Upper lobe of right lung (tissue), 1 donor: ENCODE measurements around the gene RAB3A. TPM values are rescaled to one million over a fixed set of nuclear protein-coding genes. Genes with fewer than 3 reads are reported as not detected.

ENCODE experiments used
- ATAC-seq: fragments of 200-7000 bp; cut with Tn5 transposase; one replicate; pipeline ENCODE4 v1.9.1; 2020; ENCODE audit warnings: mild to moderate bottlenecking, moderate library complexity
- DNase-seq: peaks from one replicate; pipeline ENCODE4 v3.0.0-alpha.2; 2020
- H3K27ac ChIP-seq: fragments of 200-600 bp; one replicate; pipeline ENCODE4 v1.8.0; 2022
- H3K27me3 ChIP-seq: fragments of 200-600 bp; one replicate; pipeline ENCODE4 v1.8.0; 2022; ENCODE audit warnings: mild to moderate bottlenecking
- H3K36me3 ChIP-seq: fragments of 200-600 bp; one replicate; pipeline ENCODE4 v1.8.0; 2022
- H3K4me1 ChIP-seq: fragments of 200-600 bp; one replicate; pipeline ENCODE4 v1.8.0; 2022
- H3K4me3 ChIP-seq: fragments of 200-600 bp; one replicate; pipeline ENCODE4 v1.8.0; 2022; ENCODE audit warnings: mild to moderate bottlenecking
- H3K9me3 ChIP-seq: fragments of 200-600 bp; one replicate; pipeline ENCODE4 v1.8.0; 2022
- intact Hi-C: fragments of 100-400 bp; cut with DNase I; formaldehyde crosslinking; loops from one replicate; pipeline ENCODE4 v1.11.0; 2022
- long read RNA-seq: library from polyadenylated mRNA; unstranded; transcript quantifications from one replicate; pipeline ENCODE4 v2.0.0, GENCODE V29; 2021
- total RNA-seq: library from RNA; stranded (reverse); fragmentation: NEBNext Ultra II Directional; extraction: Animal tissue kit (Norgen Biotek cat#: 25700); gene quantifications from one replicate; pipeline ENCODE4 v1.2.1, GENCODE V29; 2021
- TF ChIP-seq, protein P1 (sequence below): fragments of 200-600 bp; IDR thresholded peaks from one replicate; pipeline ENCODE4 v1.8.0; 2022; ENCODE audit warnings: antibody characterized with exemption
- donor health status: DM: no; HTN: yes; CAD: no; lungs with severe emphysema.

RAB3A gene, protein sequence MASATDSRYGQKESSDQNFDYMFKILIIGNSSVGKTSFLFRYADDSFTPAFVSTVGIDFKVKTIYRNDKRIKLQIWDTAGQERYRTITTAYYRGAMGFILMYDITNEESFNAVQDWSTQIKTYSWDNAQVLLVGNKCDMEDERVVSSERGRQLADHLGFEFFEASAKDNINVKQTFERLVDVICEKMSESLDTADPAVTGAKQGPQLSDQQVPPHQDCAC
- total RNA-seq, result 1.9 TPM
- long read RNA-seq, partial matches to known transcripts, result 0 of 1 reads
- long read RNA-seq, other reads (novel, unspliced or antisense), result 0 of 1 reads

DNA sequence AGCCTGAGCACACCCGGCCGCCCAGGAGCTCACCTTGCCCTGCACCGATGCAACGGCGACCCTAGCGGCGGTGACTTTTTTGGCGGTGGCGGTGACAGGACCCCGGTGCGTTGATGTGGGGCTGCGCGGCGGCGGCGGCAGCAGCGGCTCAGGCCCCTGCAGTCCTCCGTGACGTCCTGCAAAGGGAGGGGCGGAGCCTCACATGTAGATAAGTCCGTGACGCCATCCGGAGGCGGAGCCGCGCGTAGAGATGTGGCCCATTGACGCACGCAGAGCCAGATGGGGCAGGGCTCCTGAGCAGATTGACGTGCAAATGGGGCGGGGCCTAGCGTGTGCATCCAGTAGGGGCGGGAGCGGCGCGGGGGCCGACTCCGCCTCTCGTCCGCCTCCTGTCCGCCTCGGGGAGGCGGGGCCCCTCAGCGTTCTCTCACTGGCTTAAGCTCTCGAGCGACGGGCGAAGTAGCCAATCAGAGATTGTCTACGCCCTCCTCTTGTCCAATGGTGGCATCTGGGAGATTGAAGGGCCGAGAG, at the start of gene RAB3A:
Gene RAB3A, minus strand, starts transcription at position 180 of the 531 bp plus-strand sequence. CDS start 1,302 bp downstream, outside the sequence.
- intact Hi-C loops, result loop anchor here (10.0 kb wide), 1 partner anchor 51 kb away; a partner anchor contains a TSS
- H3K27ac ChIP-seq, result peak within 1 kb of the TSS; percentile 95
- no peaks in the 10 kb centered on the region for H3K36me3 ChIP-seq
- H3K4me3 ChIP-seq, result peak within 1 kb of the TSS; percentile 71
- H3K9me3 ChIP-seq, result no peaks in the 10 kb centered on the region
- H3K27me3 ChIP-seq, result no peaks in the 10 kb centered on the region
- ATAC-seq, result peak; percentile 97
- TF ChIP-seq, protein P1, sequence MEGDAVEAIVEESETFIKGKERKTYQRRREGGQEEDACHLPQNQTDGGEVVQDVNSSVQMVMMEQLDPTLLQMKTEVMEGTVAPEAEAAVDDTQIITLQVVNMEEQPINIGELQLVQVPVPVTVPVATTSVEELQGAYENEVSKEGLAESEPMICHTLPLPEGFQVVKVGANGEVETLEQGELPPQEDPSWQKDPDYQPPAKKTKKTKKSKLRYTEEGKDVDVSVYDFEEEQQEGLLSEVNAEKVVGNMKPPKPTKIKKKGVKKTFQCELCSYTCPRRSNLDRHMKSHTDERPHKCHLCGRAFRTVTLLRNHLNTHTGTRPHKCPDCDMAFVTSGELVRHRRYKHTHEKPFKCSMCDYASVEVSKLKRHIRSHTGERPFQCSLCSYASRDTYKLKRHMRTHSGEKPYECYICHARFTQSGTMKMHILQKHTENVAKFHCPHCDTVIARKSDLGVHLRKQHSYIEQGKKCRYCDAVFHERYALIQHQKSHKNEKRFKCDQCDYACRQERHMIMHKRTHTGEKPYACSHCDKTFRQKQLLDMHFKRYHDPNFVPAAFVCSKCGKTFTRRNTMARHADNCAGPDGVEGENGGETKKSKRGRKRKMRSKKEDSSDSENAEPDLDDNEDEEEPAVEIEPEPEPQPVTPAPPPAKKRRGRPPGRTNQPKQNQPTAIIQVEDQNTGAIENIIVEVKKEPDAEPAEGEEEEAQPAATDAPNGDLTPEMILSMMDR, result no peak
- H3K4me1 ChIP-seq, result peaks cover 21% of the 10 kb centered on the region
- DNase-seq, result peak; percentile 100

DNA sequence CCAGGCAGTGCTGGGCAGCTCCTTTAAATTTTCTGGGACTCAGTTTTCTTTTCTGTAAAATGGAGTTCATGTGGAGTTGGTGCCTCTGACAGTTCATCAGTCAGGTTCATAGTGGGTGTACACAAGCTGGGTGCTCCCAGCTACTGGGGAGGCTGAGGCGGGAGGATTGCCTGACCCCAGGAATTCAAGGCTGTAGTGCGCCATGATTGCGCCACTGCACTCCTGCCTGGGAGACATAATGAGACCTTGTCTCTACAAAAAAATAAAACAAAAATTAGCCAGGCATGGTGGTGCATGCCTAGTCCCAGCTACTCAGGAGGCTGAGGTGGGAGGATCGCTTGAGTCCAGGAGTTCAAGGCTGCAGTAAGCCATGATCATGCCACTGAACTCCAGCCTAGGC, 49.3 kb upstream of the RAB3A start:
- H3K36me3 ChIP-seq, result no peaks in the 10 kb centered on the region
- H3K9me3 ChIP-seq, result no peaks in the 10 kb centered on the region
- DNase-seq, result no peak
- H3K4me1 ChIP-seq, result no peaks in the 10 kb centered on the region
- intact Hi-C loops, result loop anchor here (10.0 kb wide), 1 partner anchor 48 kb away; the partner anchor contains the start of gene RAB3A
- no peaks in the 10 kb centered on the region for H3K27me3 ChIP-seq
- no peak overlapping the region for H3K4me3 ChIP-seq
- ATAC-seq, result no peak
- H3K27ac ChIP-seq, result no peak overlapping the region
- TF ChIP-seq, protein P1, result no peak

DNA sequence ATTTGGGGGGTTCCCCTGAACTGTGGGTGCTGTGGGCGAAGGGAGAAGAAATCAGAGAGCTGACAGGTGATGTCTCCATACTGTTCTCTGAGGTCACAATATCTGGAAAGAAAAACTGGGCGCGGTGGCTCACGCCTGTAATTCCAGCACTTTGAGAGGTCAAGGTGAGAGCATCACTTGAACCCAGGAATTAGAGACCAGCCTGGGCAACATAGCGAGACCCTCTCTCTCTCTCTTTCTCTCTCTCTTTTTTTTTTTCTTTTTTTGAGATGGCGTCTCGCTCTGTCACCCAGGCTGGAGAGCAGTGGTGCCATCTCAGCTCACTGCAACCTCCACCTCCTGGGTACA, 48.5 kb upstream of the RAB3A start:
- H3K9me3 ChIP-seq, result no peaks in the 10 kb centered on the region
- no peak for DNase-seq
- no peaks in the 10 kb centered on the region for H3K4me1 ChIP-seq
- H3K27ac ChIP-seq, result no peak overlapping the region
- H3K27me3 ChIP-seq, result no peaks in the 10 kb centered on the region
- no peak for ATAC-seq
- TF ChIP-seq, protein P1, result no peak
- no peaks in the 10 kb centered on the region for H3K36me3 ChIP-seq
- intact Hi-C loops, result loop anchor here (10.0 kb wide), 1 partner anchor 48 kb away; the partner anchor contains the start of gene RAB3A
- no peak overlapping the region for H3K4me3 ChIP-seq

DNA sequence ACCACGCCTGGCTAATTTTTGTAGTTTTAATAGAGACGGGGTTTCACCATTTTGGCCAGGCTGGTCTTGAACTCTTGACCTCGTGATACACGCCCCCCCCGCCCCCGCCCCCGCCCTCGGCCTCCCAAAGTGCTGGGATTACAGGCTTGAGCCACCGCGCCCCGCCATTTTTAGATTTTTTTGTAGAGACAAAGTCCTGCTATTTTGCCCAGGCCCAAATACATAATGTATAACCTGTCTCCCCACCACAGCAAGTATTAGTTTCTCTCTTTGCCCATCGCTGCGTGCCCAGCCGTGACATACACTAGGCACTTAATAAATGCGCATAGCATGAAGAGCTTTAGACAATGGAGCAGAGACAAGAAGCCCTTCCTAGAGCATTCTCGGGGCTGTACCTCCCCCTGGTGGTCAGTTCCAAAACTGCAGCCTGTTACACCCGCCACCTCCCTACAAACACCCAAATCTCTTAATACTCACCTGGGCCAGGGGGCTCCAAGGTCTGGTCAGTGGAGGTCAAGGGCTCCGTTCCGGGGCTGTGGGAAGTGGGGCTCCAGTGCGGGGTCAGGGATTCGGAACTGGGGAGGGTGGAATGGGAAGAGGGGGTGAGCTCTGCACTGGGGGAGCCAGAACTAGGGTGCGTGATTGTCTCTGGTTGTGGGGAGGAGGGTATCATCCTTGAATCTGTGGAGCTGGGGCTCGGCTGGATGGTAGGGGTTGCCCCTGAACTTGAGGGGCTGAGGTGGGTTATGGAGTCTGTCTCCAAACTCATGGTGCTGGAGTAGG, 47.9 kb upstream of the RAB3A start:
- no peaks in the 10 kb centered on the region for H3K36me3 ChIP-seq
- H3K4me3 ChIP-seq, result no peak overlapping the region
- DNase-seq (peak; percentile 78), ATAC-seq (peak; percentile 76)
- H3K27me3 ChIP-seq, result no peaks in the 10 kb centered on the region
- no peaks in the 10 kb centered on the region for H3K9me3 ChIP-seq
- intact Hi-C loops, result loop anchor here (10.0 kb wide), 1 partner anchor 47 kb away; the partner anchor contains the start of gene RAB3A
- TF ChIP-seq, protein P1, result peak; percentile 90
- H3K27ac ChIP-seq, result no peak overlapping the region
- no peaks in the 10 kb centered on the region for H3K4me1 ChIP-seq

DNA sequence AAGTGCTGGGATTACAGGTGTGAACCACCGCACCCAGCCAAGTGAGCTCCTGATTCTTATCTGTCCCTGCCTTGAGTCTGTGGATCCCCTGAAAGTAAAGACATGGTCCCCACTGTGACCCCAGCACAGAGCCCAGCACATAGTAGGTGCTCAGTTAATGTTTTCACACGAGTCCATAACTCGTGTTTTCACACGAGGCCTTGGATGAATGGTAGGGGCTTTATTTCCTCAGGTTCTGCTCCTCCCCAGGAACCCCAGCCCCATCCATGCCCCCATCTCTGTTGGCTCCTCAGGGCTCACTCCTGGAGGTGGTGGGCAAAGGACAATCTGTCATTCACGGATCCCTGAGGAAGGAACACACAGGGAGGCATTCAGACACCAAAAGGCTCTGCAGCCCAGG, 46.0 kb upstream of the RAB3A start:
- intact Hi-C loops, result loop anchor here (10.0 kb wide), 1 partner anchor 45 kb away; the partner anchor contains the start of gene RAB3A
- Histone ChIP-seq H3K36me3 (no peaks in the 10 kb centered on the region), H3K4me1 (no peaks in the 10 kb centered on the region), H3K4me3 (no peak overlapping the region), H3K27ac (no peak overlapping the region), H3K9me3 (no peaks in the 10 kb centered on the region), H3K27me3 (no peaks in the 10 kb centered on the region)
- ATAC-seq (no peak), DNase-seq (no peak)
- TF ChIP-seq, protein P1, result no peak
